NCI-H69 (cell line): ENCODE data around the gene SLIT3.

Source experiments
- DNase-seq: peaks from one replicate; lab custom pipeline; 2025; lab: John Stamatoyannopoulos, UW

Gene SLIT3

DNA sequence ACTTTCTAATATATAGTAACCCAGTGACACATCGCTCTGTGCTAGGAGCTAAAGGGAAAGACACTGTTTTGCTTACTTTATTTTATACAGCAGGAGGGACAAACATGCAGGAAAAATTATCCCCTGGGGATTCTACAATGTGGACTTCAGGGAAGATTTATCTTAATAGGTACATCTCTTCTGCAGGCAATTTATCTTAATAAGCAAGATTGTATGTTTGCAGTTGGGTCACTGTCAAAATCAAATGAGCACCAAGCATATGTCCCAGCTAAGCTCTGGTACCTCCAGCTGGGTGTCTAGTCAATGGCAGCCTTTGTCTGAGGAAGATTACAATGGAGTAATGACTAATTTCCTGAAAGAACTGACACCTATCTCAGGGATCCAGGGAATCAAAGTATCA lies 411.9 kb downstream of the SLIT3 start:
- DNase-seq = peak; percentile 74

DNA sequence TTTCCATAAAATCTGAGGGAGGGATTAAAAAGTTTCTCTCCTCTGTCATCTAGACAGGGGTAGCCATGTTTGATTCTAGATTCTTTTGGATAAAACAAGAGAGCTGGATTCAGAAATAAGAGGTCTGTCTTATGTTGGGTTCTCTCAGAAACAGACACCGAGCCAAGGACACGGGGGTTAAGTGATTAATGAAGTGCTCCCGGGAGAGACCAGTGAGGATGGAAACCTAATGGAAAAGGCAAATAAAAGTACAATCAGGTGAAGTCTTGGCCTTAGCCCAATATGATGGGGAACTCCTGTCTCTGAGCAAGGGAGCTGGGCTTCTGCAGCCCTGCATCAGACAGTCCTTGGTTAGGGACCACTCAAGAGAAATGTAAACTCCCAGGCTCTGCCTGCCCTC lies 413.0 kb downstream of the SLIT3 start:
- DNase-seq = no peak

DNA sequence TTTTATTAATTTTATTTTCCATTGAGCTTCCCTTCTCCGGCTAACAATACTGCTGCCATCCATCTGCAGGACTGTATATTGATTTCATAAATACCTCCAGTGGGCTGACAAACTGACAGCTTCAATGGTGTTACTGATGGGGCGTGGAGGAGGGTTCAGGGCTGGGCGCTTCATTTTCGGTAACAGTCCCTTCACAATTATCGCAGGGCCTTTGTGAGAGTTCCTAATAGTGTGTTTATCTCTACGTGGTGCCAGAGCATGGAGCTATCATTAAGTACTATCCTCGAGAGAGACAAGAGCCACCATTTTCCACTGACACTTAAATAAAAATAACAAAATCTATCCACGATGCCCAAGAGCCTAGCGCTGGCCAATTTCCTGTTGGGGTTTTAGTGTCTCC lies 414.8 kb downstream of the SLIT3 start:
- peak; percentile 26 for DNase-seq

DNA sequence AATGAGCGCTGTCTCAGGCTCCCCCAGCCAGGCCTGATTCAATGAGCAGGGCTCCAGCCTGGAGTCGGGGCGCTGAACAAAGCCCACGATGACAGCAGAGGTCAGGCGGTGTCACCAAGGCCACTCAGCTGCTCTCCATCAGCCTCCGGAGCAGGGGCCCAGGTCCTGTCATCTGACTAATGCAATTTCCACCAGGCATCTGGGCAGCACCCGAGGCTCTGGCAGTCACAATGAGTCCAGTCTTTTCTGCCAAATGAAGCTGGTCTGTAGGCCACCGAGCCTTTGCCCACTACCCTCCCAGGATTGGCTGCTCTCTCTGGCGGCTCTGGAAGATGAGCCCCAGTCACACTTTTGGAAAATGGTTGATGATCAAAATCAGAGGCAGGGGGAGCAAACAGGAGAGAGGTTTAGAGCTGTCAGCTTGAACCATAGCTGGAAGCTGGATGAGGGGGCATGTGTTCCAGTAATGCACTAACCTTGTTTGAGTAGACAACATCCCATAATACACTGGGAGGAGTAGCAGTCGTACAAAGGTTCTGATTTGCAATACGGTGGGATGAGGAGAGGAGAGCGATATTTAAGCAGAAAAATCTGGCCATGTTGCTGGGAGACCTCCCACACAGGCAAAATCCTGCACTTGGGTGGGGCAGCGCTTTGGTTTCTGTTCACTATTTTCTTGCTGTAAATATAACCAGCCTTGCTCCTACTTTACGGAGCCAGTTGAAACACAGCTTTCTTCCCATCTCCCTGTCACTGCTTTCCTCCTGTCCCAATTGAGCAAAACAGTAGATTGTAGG lies 415.4 kb downstream of the SLIT3 start:
- no peak for DNase-seq

DNA sequence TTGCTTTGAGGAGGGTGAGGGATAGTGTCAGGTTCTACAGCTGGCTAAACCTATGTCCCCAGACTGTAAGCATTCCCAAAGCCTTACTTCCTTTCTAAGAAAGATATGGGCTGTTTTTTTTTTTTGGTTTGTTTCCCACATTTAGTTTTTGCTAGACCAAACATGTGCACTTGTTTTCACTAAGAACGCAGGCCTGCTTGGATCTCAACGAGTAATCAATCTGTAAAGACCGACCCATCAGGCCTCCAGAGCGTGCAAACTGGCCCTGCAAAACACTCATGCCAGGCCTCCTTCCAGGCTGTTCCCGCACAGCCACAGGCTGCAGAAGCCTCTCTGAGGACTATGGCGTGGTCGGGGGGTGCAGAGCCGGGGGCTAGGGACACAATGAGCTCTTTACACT lies 416.9 kb downstream of the SLIT3 start:
- DNase-seq = no peak

DNA sequence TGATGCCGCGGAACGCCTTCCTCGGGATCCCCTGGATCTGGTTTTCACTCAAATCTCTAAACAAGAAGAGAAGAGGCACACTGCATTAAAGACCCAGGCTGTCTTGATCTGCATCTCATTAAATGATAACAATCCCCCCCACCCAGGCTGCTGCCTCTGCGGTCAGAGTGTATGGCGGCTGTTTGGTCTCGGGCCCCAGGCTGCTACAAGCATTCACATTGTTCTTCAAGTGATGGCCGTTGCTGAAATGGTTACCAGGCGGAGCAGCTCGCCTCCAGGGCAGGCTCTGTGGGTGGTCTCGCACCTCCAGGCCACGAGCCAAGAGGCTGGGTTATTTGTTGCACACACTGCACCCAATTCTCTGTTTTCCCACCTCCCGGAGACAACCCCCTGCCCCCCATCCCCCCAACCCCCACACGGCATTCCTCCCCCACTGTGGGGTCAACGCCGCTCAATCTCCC lies 417.6 kb downstream of the SLIT3 start:
- peak; percentile 45 for DNase-seq

DNA sequence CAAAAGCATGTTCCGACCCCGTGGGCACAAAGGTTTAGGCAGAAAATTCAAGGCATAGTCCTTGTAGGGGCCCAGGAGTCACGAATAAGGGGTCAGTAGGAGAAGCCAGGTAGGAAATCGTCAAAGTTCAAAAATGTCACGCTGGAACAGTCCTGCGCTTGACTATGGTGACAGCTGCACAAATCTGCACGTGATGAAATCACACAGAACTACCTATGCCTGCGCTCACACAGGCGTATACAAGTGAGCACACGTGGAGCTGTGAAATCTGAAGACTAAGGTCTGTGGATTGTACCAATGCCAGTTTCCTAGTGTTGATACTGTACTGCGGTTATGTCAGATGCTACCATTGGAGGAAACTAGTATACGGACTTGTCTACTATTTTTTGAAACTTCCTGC lies 418.7 kb downstream of the SLIT3 start:
- DNase-seq = no peak

DNA sequence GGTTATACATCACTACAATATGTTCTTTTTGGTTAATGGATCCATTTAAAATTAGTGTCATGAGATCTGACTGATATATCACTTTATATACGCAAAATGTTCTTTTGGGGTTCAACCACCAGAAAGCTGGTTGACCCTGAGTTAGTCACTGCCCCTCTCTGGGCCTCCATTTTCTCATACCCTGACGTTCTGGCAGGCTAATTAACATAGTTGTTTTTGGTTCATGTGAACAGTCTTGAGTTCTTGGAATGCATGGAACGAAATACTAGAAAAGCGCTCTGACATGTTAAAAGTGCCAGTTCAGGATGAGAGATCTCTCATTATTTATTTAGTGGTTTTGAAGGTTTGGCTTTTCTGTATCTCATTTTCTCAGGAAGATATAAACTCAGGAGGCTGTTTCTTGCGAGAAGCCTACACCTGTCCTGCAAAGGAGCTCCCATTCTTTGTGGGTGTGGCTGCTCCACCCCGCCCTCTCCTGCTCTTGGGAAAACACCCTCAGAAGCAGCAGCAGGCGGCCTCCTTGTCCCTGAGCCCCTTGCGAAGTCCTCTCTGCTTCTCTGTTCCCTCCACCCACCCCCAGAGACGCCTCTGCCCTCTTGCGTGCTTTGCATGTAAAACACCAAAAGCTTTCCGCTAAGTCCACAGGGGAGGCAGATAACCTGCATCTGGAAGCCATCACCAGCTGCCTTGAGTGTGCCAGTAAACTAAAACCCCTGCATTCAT lies 419.4 kb downstream of the SLIT3 start:
- no peak for DNase-seq

DNA sequence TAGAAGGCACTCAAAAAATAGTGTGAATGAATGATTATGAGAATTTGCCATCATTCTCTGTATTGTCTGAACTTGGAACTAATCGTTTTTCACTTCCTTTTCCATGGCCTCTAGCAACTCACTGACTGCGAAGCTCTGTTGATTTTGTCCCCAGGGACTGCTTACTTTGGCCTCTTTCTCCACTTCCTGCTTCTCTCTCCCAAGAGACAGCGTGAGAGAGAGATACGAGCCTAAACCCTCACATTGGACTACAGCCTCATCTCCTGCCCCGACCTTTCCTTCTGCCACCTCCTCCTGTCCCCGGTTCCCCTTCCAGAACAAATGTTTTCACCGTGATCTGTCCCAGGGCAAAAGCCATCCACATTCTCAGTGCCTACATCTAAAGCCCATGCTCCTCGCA lies 421.0 kb downstream of the SLIT3 start:
- DNase-seq = peak; percentile 61

DNA sequence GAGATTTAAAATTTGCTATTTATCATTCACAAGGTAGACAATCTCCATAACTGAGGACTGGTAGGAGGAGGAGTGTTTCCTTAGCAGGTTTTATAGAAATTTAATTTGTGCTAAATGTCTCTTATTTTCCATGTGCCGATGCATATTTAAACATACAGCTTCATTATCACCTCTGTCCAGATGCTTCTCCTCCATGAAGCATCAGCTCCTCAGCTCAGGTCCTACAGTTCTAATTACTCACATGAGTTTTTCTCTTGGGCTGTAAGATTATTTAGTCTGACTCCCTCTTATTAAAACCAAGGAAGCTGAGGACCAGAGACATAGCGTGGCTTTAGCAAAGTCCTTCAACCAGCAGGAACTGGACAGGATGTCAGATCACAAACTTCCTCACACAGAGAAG lies 421.6 kb downstream of the SLIT3 start:
- DNase-seq = no peak

DNA sequence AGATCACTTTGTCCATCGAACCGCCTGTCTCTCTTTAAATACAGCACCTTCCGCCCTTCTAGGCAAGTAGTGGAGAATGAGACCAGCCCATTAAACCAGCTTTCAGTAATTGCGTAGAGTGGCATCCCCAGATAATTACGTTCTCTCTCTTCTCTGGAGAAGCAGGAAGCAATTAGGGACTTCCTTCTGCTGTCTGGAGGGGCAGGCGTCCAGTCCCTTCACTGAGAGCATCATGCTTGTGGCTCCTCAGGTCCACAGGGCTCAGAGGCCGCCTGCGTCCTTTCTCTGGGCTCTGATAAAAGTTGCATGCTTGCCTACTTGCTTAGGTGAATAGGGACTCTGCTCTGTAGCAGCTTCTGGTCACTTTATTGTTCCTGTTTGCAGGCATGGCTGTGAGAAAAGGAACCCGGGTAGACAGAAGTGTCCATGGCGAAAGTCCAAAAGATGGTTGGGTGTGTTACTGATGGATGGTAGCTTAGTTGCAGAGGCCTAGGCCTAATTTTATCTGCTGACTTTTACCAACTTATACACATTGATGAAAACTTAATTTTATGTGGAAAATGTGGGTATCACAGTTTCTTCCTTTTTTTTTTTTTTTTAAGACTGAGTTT lies 422.7 kb downstream of the SLIT3 start:
- peak; percentile 72 for DNase-seq

DNA sequence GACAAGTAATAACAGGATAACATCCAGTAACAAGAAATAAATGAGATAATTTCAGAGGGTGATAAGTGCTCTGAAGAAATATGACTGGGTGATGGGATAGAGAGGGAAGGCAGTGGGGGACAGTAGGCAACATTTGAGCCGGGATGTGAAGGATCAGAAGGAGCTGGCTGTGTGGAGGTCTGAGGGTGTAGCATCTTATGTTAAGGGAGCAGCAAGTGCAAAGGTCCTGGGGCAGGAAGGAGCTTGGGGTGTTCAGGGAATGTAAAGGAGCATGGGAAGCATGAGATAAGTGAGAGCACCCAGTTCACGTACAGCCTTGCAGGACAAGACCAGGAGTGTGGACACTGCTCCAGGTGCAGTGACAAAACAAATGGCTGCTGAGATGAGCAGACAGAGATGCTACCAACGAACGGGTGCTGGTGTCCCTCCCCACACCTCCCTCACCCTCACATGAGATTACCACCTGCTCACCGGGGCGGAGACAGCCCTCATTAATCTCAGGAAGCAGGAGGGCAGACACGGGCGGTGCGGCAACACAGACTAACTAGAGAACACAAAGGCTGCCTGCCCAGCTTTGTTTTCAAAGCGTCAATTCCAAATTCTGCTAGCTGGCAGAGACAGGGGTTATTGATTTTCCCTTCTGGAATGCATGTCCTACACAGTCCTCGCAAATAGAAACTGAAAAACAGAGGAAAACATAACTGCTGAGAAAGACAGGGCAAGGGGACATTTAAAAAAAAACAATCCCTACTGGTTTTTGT lies 423.6 kb downstream of the SLIT3 start:
- DNase-seq = peak; percentile 81

DNA sequence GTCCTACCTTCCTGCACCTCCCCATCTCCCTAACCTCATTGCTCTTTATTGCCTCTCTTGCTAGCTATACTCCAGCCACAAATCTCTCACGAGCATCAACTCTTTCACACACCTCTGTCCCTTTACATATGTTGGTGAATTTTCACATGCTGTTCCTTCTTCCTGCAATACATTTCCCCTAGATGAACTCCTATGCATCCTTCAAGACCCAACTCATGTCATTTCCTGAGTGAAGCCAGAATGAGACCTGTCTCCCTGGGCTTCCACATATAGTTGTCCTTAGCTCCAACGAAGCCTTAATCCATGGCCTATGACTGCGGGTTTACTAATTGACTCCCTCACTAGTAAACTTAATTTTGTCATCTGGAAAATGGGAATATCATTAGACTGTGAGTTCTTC lies 424.5 kb downstream of the SLIT3 start:
- DNase-seq = no peak

DNA sequence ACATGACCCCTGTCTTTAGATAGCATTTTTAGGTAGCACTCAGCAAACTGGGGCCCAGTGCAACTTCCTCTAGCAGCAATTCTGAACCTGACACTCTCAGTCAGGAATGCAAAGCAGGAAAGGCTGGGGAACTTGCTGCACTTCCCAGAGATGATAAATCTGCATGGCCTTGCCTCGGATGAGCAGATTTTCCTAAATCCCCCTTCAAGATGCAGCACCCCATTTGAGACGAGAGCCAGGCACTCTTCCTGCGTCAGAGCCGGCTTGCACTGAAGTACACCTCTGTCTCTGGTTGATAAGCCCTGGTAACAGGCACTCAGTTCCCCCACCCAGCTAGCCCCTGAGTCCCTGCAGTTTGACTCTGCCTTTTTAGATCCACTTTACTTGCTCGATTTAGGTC lies 425.1 kb downstream of the SLIT3 start:
- DNase-seq = no peak

DNA sequence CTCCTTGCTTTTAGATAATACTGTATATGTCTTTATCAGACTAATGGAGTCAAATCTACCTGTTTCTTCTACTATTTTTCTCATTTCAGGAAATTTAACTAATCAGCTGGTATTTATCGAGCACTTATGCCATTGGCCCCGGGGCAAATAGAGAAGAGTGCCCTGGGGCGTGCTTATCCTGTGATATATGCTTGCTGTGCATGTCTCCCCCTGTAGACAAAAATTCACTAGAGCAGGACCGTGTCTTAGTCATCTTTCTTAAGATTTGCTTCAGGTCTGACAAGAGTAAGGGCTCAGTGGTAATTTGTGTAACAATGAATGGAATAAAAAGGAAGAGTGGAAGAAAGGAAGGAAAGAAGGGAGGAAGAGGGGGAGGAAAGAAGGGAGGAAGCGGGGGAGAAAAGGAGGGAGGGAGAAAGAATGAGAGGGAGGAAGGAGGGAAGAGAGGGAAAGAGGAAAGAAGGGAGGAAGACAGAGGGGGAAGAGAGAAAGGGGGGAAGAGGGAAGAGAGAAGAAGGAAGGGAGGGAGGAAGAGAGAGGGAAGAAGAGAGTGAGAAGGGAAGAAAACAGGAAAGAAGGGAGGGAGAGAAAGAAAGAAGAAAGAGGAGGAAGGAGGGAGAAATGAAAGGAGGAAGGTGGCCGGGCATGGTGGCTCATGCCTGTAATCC lies 426.1 kb downstream of the SLIT3 start:
- peak; percentile 18 for DNase-seq

DNA sequence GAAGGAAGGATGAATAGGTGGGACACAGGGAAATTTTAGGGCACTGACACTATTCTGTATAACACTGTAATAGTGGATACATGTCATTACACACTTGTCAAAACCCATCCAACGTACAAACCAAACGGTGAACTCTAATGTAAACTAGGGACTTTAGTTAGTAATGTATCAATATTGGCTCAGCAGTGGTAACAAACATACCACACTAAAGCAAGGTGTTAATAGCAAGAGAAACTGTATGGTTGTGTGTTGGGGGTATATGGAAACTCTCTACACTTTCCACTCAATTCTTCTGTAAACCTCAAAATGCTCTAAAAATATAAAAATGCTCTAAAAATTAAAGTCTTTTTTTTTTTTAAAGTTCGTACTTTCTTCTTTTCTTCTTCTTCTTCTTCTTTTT lies 428.7 kb downstream of the SLIT3 start:
- DNase-seq = no peak

DNA sequence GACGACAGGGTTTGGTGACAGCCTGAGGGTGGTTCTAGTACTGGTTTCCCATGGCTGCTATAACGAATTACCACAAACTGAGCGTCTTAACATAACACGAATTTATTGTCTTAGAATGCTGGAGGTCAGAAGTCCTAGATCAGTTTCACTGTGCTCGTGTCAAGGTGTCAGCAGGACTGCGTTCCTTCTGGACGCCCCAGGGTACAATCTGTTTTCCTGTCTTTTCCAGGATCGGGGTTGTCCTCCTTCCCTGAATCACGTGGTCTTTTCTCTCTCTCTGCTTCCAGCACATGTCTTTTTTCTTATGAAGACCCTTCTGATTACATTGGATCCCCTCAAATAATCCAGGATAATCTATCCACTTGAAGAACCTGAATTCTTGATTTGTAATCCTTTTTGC lies 430.0 kb downstream of the SLIT3 start:
- DNase-seq = no peak

DNA sequence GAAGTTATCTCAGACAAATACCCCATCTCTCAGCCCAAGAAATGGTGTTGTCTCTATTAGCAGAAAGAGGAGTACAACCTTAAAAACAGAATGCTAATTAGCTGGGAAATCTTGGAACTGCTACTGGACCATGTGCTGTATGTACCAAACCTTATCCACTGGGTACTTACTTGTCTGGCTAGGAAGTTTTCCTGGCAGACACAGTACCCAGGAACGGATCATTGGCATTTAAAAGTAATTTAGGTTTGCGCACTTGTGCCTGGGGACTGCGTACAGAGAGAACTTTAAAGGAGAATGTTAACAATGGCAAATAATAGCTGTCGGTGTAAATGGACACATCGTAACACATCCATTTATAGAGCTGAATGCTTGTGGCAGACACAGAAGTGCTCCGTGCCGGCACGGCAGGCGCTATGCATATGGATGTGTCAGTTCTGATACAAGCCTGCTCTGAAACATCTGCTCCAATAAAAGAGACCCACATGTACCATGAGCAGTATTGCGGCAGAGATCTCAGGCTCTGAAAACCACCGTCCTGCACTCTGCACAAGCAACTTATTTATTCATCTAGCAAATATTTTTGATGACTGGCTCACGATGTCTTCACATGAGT lies 431.2 kb downstream of the SLIT3 start:
- no peak for DNase-seq

DNA sequence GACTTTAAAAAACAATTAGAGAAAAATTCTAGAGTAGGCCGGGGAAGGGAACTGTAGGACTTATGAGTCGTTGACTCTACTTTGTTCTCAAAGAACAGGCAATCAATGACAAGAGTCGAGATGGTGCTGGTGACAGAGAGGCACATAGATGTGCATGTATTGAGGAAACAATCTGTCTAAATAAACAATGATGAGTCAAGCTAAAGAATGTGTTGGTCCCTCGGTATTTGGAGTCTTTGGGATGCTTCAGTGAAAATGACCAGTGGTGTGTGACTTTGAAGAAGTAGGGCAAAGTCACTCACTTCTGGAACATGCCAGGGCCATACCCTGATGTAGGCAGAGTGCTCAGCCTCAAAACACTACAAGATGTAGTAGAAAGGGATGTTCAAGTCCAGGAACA lies 433.7 kb downstream of the SLIT3 start:
- DNase-seq = no peak

DNA sequence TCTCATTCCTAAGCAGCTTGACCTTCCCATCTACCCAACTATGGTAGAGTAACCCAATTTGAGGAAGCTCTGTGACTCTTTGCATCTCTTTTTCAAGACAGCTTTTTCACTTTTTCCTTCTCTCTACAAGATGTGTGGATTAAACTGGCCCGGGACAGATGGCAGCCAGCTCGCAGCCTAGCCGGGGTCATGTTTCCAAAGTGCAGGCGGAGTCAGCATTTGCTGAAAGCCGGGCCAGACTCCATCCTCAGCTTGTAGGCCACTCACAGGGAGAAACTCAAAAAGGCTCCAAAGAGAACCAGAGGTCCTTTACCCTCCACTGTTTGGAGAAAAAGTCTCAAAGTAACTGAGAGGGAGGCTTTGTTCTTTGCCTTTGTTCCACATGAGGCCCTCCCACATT lies 435.0 kb downstream of the SLIT3 start:
- peak; percentile 5 for DNase-seq

DNA sequence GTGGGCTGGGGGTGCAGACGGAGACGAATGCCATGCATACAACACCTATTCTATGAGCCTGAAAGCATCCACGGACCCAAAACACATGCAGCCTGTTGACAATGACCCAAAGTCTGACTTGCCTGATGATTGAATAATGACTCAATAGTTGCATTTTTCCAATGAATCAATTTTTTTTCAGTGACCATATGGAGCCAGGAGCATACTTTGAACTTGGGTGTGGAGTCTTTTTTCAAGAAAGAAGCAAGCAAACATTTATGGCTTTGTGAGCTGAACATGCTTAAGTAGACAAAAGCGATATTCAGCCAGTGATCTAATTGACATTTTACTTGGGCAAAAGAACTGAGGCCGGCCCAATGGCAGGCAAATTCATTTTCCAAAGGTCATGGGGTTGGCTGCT lies 437.9 kb downstream of the SLIT3 start:
- no peak for DNase-seq
